GM18868 (cell line): ENCODE results near the gene FOXO1.
"Not testable (repeated sequence)": the region's sequence is repeated elsewhere in the genome, so short reads cannot be mapped to it uniquely, and the experiment has no call there.

Source experiments
- ATAC-seq: cut with Tn5 transposase; IDR thresholded peaks from one replicate; pipeline ENCODE4 v1.9.1; 2021; ENCODE audit warnings: mild to moderate bottlenecking, moderate library complexity; ENCODE audit not compliant: unreplicated experiment

Gene FOXO1

GRCh38 chr13:40666045-40666932 lies at the start of gene FOXO1:
Gene FOXO1 (minus strand): TSS chr13:40666641. CDS start chr13:40666212, 429 bp downstream.
- ATAC-seq: peak; percentile 73

GRCh38 chr13:40714433-40714832 lies 48.0 kb upstream of the FOXO1 start:
- ATAC-seq: not testable (repeated sequence)

DNA sequence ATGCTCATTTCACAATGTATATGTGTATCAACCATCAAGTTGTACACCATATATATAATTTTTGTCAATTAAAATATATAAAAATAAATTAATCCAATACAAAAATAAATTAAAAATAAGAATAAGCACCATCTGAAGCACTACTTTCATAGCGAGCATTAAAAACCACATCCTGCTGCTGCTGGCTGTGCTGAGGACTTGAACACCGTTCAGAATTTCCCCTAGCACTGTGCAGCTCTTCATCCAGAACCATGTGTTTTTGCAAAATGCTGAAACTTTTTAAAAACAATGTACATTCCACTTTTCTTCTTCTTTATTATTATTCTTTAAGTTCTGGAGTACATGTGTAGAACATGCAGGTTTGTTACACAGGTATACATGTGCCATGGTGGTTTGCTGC lies 40.0 kb upstream of the FOXO1 start:
- ATAC-seq: no peak

DNA sequence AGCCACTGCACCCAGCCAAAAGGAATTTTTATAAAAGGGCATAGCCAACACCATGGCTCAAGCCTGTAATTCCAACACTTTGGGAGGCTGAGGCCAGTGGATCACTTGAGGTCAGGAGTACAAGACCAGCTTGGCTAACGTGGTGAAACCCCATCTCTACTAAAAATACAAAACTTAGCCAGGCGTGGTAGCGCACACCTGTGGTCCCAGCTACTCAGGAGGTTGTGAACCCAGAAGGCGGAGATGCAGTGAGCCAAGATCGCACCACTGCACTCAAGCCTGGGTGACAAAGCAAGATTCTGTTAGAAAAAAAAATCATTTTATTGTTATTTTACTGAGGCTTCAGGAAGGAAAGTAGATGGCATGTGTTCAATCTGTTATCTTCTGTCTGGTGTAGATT lies 31.3 kb upstream of the FOXO1 start:
- ATAC-seq: peak; percentile 85

GRCh38 chr13:40694426-40694825 lies 28.0 kb upstream of the FOXO1 start:
- ATAC-seq: no peak

- ATAC-seq: peak; percentile 41
Observed at GRCh38 chr13:40692946-40693345, 26.5 kb upstream of the FOXO1 start.

- ATAC-seq: no peak
Observed at GRCh38 chr13:40688781-40689180, 22.3 kb upstream of the FOXO1 start.

DNA sequence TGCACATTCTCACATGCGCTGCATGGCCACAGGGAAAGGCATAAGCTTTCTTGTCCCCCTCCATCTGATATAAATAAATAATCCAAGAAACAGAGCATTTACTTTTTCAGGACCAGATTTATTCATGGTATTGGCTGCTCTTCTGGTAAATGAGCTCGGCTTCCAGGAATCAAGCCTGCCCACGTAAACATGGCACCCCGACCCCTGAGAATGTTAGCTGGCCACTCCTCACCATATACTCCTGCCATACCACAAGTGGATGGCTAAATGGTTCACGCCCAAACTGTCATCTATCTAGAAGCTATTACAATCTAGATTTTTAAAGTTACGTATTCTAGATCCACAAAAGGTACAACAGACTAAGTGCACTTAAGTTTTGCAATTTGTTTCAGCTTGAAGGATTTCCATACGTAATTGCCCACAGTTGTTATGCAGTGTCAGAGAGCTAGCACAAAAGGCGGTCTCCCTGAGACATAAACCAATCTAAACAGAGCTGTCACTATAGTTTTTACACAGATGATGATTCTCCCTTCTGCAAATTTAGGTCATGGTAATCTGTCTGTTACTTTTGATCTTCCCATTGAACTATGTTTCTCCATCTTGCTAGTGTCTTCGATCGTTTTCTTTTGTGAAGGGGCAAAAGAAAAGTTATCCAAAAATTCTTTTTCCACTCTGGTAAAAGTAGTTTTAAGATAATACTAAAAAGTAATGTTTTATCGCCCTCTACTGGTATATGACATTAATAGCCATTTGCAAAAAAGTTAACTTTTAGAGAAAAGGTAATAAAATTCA lies 16.2 kb upstream of the FOXO1 start:
- no peak for ATAC-seq

DNA sequence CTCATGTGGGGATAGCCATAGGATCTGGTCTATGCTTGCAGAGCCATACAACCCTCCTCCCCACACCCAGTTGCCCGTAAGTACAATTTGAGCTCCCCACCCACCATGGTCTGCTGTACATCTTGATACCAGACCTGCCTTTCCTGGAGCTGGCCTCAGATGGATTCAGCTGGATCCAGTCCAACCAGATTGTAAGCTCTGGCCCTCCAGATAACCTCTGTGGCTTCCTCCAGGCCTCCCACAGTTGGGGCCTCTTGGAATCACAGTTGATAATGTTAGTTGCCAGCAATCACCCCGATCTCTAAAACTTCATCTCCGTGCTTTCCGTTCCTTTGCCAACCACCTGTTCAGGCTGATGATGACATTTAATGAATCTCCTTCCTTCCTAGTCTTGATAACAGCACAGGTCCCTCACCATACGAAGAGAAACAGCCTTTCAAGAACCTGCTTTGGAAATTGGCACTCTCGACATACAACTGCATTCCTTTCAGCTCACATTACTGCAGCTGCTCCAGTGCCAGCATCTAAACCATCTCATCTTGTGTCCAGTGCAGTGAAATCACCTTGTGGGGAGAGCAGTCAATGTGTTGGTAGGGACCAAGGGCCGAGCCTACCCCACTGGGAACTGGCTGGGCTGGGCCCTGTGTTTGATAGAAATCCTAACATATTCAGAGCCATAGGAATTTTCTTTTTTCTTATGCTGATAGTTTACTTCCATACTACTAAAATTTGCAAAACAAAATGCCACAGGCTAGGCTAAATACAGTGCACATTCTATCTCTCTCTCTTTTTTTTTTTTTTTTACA lies 15.1 kb upstream of the FOXO1 start:
- ATAC-seq: no peak

DNA sequence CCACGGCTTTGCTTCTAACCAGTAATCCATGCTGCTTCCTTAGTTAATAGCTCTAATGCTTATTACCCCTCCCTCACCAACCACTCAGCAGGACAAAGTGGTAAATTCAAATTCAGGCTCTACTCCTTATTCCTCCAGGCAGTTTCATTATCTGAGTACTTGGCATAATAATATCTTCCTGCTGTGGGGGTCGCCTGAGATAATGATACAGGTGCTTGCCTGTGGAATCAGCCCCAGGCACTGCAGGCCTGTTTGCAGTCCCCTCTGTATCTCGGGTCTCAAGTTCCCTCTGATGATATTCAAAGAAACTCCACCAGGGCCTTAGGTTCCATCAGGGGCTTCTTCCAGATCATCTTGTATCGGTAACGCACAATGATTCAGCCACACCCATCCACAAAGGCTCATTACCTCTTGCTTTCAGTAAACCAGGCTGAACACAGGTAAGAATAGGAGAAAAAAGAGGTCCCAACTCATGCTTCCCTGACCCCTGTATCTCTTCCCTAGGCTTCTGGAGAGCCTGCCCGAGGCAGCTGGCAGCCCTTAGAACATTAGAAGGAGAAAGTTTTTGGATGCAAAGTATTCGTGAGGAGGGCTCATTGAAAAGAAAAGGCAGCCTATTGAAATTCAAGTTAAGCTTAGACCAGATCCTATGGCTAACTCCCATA lies 14.3 kb upstream of the FOXO1 start:
- ATAC-seq: no peak

DNA sequence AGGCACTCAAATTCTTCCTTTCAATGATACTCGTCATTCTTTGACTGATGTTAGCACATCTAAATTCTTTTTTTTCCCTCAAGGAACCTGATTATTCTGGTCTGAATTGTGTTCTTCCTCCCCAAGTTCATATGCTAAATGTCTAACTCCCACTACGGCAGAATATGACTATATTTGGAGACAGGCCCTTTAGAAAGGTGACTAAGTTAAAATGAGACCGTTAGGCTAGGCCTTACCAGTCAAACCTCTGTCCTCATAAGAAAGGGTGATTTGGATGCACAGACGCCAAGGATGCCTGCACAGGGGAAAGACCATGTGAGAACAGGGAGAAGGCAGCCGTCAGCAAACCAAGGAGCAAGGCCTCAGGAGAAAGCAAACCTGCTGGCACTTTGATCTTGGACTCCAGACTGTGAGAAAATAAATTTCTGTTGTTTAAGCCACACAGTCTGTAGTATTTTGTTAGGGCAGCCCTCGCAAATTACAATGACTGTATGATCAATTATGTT lies 13.1 kb upstream of the FOXO1 start:
- ATAC-seq: peak; percentile 52

DNA sequence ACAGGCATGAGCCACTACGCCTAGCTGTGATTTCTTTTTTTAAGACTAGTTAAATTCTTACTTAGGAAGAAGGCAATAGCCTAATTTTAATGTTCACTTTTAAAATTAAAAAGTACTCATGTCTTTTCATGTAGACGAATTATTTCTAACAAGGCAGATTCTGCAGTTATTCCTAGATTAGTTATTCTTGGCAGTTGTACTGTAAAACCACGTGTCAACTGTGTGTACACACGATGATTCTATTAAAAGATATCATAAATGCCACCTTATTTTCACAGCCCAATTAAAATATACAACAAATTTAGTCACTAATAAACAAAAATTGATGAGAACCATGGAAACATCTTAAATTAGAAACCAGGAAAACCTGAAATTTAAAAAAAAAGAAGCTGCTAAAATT lies 10.6 kb upstream of the FOXO1 start:
- no peak for ATAC-seq

- no peak for ATAC-seq
Observed at GRCh38 chr13:40676007-40676406, 9.6 kb upstream of the FOXO1 start.

- no peak for ATAC-seq
Observed at GRCh38 chr13:40673414-40673813, 7.0 kb upstream of the FOXO1 start.

DNA sequence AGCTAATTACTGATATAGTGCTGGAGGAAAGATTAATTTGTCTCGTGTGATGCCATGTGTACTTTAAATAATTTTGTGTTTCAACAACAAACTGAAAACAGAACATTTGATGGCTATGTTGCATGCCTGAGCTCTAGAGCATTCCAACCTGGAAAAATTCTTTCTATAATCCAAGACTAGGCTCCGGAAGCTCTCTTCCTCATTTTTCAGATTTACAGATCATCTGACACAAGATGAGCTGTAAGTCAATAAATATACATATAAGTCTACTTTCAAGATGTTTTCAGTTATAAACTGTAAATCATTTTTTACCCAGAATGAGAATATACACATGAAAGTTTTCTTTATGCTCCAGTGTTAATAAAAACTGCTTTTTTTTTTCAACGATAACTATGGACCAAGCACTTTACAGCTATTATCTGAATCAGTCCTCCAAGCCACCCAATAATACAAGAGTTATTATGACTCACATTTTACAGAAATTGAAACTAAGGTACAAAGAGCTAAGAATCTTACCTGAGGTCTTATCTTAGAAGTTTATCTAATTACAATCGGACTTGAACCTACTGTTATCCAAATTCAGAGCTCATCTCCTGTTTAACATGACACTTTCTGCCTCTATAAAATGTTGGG lies 6.4 kb upstream of the FOXO1 start:
- ATAC-seq: peak; percentile 63

DNA sequence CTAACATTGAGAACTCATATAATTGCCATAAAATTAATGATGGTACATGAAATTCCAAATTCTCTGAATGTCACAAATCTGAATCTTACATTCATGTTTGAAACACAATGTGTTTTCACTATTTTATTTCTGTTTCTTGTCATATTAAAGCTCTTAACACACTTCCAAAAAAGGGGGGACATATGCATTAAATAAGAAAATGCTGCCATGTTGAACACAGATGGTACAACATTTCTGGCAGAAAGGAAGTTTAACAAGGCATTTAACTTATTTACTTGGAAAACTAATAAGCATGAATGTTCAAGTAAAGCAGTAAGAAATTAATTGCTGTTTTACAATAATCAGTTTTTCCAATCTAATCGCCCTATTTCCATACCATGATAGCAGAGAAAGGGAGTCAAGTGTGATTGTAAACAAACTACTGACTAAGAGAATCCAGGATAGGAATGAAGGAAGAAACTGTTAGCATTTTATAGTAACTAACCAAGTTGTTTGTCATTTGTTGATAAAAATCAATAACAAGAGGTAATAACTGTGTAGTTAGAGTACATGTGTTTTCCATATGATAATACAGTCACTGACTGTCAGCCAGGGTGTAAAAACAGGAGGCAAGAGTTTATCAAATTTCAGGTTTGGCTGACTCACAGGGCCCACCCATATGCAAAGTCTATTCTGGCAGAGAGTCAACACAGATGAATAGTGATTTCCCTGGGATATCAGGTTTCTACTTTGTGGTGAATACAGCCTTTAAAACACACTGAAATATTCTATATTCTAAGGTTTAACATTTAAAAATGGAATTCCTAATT lies 5.7 kb upstream of the FOXO1 start:
- no peak for ATAC-seq

DNA sequence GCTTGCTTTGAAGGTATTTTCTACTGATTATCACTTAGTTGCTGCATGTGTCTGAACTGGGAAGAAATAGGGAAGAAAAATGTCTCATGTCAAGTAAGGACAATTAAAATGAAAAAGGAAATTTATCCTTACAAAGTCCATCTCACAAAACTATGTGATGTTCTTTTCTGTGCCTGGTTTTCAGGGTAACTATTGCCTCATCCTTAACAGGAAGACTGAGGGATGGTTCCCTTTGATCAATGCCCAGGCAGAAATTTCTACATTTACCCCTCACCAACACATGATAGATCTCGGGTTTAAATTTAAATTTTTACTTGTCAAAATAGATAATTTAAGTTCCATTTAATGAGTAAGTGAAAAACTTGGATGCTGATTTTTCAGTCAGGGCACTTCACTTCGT lies 3.9 kb upstream of the FOXO1 start:
- no peak for ATAC-seq

DNA sequence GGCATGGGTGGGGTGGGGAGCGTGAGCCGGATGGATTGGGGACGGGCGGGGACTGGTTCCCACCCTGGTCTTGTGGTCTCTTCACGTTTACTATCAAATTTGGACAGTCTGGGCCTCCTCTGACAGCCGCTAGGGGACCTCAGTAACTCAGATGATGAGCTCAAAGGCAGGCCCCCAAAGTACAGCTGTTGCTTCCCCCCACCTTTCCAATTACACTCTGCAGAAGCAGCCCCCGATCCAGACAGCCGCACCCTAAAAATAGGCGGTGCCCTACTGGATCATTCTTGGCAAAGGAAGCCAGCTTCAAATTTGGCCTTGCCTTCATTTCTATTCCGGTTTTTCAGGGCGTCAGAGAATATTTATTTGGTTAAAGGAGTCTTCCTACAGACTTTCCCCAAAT lies 1.9 kb upstream of the FOXO1 start:
- ATAC-seq: no peak

- no peak for ATAC-seq
Observed at GRCh38 chr13:40667622-40667978, 1.2 kb upstream of the FOXO1 start.
